Measurements from ENCODE around the gene ELK4. TPM values are rescaled to one million over a fixed set of nuclear protein-coding genes. Genes with fewer than 3 reads are reported as not detected.

The ELK4 gene
- total and polyA plus RNA-seq, 2 of the 4 experiments (the other 2 are of a cell fraction) = 4.6 to 11.3 TPM

DNA sequence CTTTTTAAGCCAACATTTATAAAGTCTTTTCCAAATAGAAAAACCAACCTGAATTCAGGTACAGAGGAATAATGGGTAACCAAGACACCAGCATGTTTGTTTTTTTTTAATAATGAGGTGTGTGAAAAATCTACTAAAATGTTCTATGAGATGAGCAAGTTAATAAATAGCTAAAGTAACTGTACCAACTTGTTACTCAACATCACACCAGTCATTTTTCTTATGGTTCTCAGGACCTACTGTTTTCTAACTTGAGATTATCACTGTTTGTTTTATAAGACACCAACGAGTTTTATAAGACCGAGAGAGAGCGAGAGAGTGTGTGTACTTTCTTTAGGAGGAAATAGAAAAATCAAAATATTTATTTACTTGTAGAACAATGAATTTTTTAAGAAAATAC lies 12.4 kb downstream of the ELK4 start:
- H2AK9ac ChIP-seq (replicated peaks; ENCODE audit: low read depth, low read length, poor library complexity) = no peak overlapping the region
- no peak overlapping the region for H2BK15ac ChIP-seq (ENCODE audit: low read depth, low read length)
- ChIA-PET POLR2A (ENCODE audit: unreplicated experiment) (no interaction called here), CTCF (no interaction called here)
- TF ChIP-seq BHLHE40 (IDR thresholded peaks at IDR 0.05; ENCODE audit: low read depth, low read length) = no peak
- TF ChIP-seq NFE2L2 (IDR thresholded peaks at IDR 0.05; ENCODE audit: low read depth, low read length) = no peak
- no peak for TF ChIP-seq CHD1 (IDR thresholded peaks at IDR 0.05; ENCODE audit: low read depth, low read length)
- TF ChIP-seq, protein P1, sequence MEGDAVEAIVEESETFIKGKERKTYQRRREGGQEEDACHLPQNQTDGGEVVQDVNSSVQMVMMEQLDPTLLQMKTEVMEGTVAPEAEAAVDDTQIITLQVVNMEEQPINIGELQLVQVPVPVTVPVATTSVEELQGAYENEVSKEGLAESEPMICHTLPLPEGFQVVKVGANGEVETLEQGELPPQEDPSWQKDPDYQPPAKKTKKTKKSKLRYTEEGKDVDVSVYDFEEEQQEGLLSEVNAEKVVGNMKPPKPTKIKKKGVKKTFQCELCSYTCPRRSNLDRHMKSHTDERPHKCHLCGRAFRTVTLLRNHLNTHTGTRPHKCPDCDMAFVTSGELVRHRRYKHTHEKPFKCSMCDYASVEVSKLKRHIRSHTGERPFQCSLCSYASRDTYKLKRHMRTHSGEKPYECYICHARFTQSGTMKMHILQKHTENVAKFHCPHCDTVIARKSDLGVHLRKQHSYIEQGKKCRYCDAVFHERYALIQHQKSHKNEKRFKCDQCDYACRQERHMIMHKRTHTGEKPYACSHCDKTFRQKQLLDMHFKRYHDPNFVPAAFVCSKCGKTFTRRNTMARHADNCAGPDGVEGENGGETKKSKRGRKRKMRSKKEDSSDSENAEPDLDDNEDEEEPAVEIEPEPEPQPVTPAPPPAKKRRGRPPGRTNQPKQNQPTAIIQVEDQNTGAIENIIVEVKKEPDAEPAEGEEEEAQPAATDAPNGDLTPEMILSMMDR (conservative IDR thresholded peaks at IDR 0.05; ENCODE audit: low read depth, low read length) = no peak
- TF ChIP-seq, protein P2, sequence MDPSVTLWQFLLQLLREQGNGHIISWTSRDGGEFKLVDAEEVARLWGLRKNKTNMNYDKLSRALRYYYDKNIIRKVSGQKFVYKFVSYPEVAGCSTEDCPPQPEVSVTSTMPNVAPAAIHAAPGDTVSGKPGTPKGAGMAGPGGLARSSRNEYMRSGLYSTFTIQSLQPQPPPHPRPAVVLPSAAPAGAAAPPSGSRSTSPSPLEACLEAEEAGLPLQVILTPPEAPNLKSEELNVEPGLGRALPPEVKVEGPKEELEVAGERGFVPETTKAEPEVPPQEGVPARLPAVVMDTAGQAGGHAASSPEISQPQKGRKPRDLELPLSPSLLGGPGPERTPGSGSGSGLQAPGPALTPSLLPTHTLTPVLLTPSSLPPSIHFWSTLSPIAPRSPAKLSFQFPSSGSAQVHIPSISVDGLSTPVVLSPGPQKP (IDR thresholded peaks at IDR 0.05; ENCODE audit: borderline replicate concordance, low read depth, low read length) = no peak
- no peak for TF ChIP-seq RAD21 (IDR thresholded peaks at IDR 0.05; ENCODE audit: low read length)
- TF ChIP-seq MXI1 (IDR thresholded peaks at IDR 0.05; ENCODE audit: borderline replicate concordance, low read depth, low read length) = no peak
- TF ChIP-seq SMC3 (IDR thresholded peaks at IDR 0.05; ENCODE audit: low read depth, low read length) = no peak
- TF ChIP-seq FOS (IDR thresholded peaks at IDR 0.05; ENCODE audit: low read depth, low read length) = no peak
- TF ChIP-seq CEBPB (IDR thresholded peaks at IDR 0.05; ENCODE audit: low read depth, low read length) = no peak
- no peak for TF ChIP-seq RFX5 (IDR thresholded peaks at IDR 0.05; ENCODE audit: low read depth, low read length)
- TF ChIP-seq RCOR1 (IDR thresholded peaks at IDR 0.05; ENCODE audit: insufficient replicate concordance, low read length) = no peak
- TF ChIP-seq, protein P3, sequence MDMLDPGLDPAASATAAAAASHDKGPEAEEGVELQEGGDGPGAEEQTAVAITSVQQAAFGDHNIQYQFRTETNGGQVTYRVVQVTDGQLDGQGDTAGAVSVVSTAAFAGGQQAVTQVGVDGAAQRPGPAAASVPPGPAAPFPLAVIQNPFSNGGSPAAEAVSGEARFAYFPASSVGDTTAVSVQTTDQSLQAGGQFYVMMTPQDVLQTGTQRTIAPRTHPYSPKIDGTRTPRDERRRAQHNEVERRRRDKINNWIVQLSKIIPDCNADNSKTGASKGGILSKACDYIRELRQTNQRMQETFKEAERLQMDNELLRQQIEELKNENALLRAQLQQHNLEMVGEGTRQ (IDR thresholded peaks at IDR 0.05; ENCODE audit: low read depth, low read length) = no peak
- no peak for TF ChIP-seq MAFK (IDR thresholded peaks at IDR 0.05; ENCODE audit: low read depth, low read length)
- no peak for TF ChIP-seq POLR2A (IDR thresholded peaks at IDR 0.05; ENCODE audit: low read depth, low read length)
- no peak overlapping the region for H2BK5ac ChIP-seq (ENCODE audit: low read depth, low read length, poor library complexity, severe bottlenecking)
- H3K9me1 ChIP-seq (ENCODE audit: insufficient read depth, low read length) = peaks cover 7% of the 10 kb centered on the region
- H2AFZ ChIP-seq (replicated peaks; ENCODE audit: low read length, poor library complexity) = no peak overlapping the region
- no peak overlapping the region for H3K23ac ChIP-seq (ENCODE audit: low read depth, low read length)
- H3K9me3 ChIP-seq (ENCODE audit: control insufficient read depth, insufficient read depth, low read length) = no peaks in the 10 kb centered on the region
- no peak overlapping the region for H2BK20ac ChIP-seq (ENCODE audit: low read depth, low read length)
- no peak overlapping the region for H3K4me2 ChIP-seq (ENCODE audit: low read depth, low read length)
- intact Hi-C loops (cut with micrococcal nuclease) = no loop called here
- H2AK5ac ChIP-seq (ENCODE audit: low read depth, low read length) = no peak overlapping the region
- no peaks in the 10 kb centered on the region for H3K27me3 ChIP-seq (ENCODE audit: control insufficient read depth, insufficient read depth, low read length)
- no peak overlapping the region for H3K27ac ChIP-seq (ENCODE audit: insufficient read depth, low read length)
- H3K36me3 ChIP-seq (ENCODE audit: control insufficient read depth, insufficient read depth, low read length) = peaks cover 42% of the 10 kb centered on the region
- no peak overlapping the region for H3K14ac ChIP-seq (replicated peaks; ENCODE audit: low read depth, low read length)
- H2BK120ac ChIP-seq (ENCODE audit: low read depth, low read length) = no peak overlapping the region
- BruUV-seq (replicated peaks) = no TSS peak
- peaks cover 6% of the 10 kb centered on the region; the same call in 1 of the 2 replicates for H4K20me1 ChIP-seq (ENCODE audit: insufficient read depth, low read length)
- WGBS, 2 experiments (ENCODE audit: extremely low coverage in 2 of 2, insufficient read length in 1 of 2) = no CpG with 5 or more reads among the region's 3 CpGs
- dilution Hi-C loops (cut with HindIII; ENCODE audit: low sequenced_read_pairs, unreplicated experiment) = no loop called here
- no peak overlapping the region for H3K18ac ChIP-seq (ENCODE audit: low read depth, low read length)
- DNase-seq (no peak), ATAC-seq (ENCODE audit: low read depth) (no peak)
- no peak overlapping the region for H4K8ac ChIP-seq (ENCODE audit: low read depth in 2 of 2, low read length in 2 of 2)
- H3K4ac ChIP-seq (ENCODE audit: low read depth, low read length) = no peak overlapping the region
- H4K91ac ChIP-seq (ENCODE audit: insufficient read depth, low read depth, low read length) = no peak overlapping the region
- H3K56ac ChIP-seq (ENCODE audit: extremely low read depth, insufficient read depth, low read length) = no peak overlapping the region
- H3K79me1 ChIP-seq (ENCODE audit: low read depth in 1 of 2, low read length in 2 of 2) = peaks cover 28 to 49% of the 10 kb centered on the region in 2 experiments
- no peaks in the 10 kb centered on the region; the same call in 1 of the 2 replicates for H3K4me1 ChIP-seq (ENCODE audit: control insufficient read depth, insufficient read depth, low read length)
- no peak overlapping the region for H4K5ac ChIP-seq (ENCODE audit: low read depth, low read length)
- H3K4me3 ChIP-seq (ENCODE audit: insufficient read depth, low read depth, low read length) = no peak overlapping the region
- in situ Hi-C loops (cut with MboI; ENCODE audit: low sequenced_read_pairs) = no loop called here
- H3K9ac ChIP-seq (ENCODE audit: low read depth, low read length) = no peak overlapping the region
